AG04449 (cell line): ENCODE results near the gene ATP4B.

Source experiments
- CTCF ChIA-PET: fragments of 350-600 bp; formaldehyde crosslinking; extraction: SDS; loops from one replicate; lab custom pipeline; 2021; ENCODE audit warnings: antibody characterized with exemption; lab: Yijun Ruan, JAX
- POLR2A ChIA-PET: fragments of 400-600, 350-600 bp; formaldehyde crosslinking; extraction: SDS; loops from one replicate; lab custom pipeline; 2020; ENCODE audit warnings: antibody characterized with exemption, inconsistent platforms; lab: Yijun Ruan, JAX
- DNase-seq: peaks from one replicate; pipeline ENCODE4 v3.0.0-alpha.2; 2010; ENCODE audit warnings: low read depth, low spot score
- H3K4me3 ChIP-seq: 2 replicates; pipeline ENCODE4 v1.5.1; 2011; ENCODE audit warnings: low read depth, mild to moderate bottlenecking, control low read depth, low read length
- CTCF ChIP-seq: IDR thresholded peaks from one replicate; pipeline ENCODE4 v1.5.1; 2011; ENCODE audit warnings: mild to moderate bottlenecking, moderate library complexity, low read length, control low read depth, inconsistent platforms; ENCODE audit not compliant: insufficient read depth; ENCODE audit errors: missing control alignments

Gene ATP4B

DNA sequence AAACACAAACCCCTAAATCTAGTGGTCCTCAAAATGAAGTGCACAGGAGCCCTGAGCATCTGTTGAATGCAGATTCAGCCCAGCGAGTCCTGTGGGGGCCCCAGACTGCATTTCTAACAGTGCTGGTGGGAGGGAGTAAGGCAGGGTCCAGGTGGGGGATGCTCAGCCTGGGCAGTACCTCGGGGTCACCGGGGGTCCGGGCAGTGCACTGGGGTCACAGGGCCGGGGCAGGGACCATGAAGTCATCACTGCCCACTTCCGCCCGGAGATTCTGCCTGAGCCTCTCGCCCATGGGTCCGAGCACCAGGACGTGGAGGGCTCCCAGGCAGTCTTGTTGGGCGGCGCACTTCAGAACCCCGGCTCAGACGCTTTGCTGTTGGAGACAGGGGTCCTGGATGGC, 838 bp upstream of the ATP4B start:
- ChIA-PET POLR2A (no interaction called here), CTCF (no interaction called here)
- DNase-seq = no peak
- no peak for TF ChIP-seq CTCF
- H3K4me3 ChIP-seq = no peak overlapping the region

DNA sequence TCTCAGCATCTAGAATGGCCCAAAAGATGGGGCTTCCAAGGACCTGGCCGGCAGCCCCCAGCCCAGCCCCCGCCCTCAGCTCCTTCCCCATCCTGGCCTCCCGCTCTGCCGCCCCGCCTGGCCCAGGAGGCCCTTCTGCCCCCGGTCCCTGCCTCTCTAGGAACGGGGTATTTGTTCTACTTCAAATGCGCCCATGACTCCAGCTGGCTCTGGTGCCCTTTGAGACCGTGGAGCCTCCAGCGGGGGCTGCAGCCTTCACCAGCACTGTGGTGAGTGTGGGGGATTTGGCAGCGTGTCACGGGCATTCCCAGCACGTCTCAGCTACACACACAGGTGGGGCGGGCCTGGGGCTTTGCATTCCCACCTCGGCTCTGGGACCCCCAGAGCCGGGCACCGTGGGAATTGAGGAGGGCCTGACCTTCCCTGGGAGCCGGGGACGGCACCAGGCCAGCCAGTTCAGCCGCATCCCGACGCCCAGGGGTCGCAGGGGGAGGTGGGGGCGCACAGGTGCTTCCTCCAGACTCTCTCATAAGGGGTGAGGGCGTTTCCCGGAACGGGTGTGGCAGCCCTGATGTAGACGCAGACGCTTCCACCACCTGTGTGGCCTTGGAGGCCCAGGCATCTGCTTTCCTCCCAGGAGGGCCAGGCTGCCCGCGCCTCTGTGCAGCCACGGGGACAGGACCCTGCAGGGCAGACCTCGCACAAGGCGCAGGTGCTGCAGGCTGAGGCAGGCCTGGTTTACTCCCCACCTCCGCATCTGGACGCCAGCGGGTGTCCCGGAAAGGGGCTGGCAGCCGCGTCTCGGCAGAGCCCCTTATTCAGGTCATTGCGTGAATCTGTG, 947 bp downstream of the ATP4B start:
- no peak overlapping the region for H3K4me3 ChIP-seq
- no peak for DNase-seq
- no peak for TF ChIP-seq CTCF
- ChIA-PET POLR2A (no interaction called here), CTCF (no interaction called here)

- H3K4me3 ChIP-seq = no peak overlapping the region
- ChIA-PET POLR2A (no interaction called here), CTCF (no interaction called here)
- no peak for DNase-seq
- TF ChIP-seq CTCF = no peak
Observed at GRCh38 chr13:113656003-113656588, 1.9 kb downstream of the ATP4B start.

- ChIA-PET CTCF (no interaction called here), POLR2A (no interaction called here)
- no peak for TF ChIP-seq CTCF
- no peak overlapping the region for H3K4me3 ChIP-seq
- no peak for DNase-seq
Observed at GRCh38 chr13:113655346-113656002, 2.5 kb downstream of the ATP4B start.

GRCh38 chr13:113654591-113655345, 3.2 kb downstream of the ATP4B start:
- no peak overlapping the region for H3K4me3 ChIP-seq
- DNase-seq = no peak
- ChIA-PET CTCF (no interaction called here), POLR2A (no interaction called here)
- TF ChIP-seq CTCF = no peak
